ENCODE measurements around the gene CLPSL1. TPM values are rescaled to one million over a fixed set of nuclear protein-coding genes. Genes with fewer than 3 reads are reported as not detected.

The CLPSL1 gene
- total and polyA plus RNA-seq, 2 of the 8 experiments (the other 6 are each of a cell fraction or from before 2014, with no cell fraction given) = not detected

- Histone ChIP-seq H3K27ac (ENCODE audit: low read depth, low read length) (no peak overlapping the region), H2BK120ac (replicated peaks; ENCODE audit: low read depth, low read length) (no peak overlapping the region), H3K14ac (ENCODE audit: insufficient read length) (no peak overlapping the region), H2BK12ac (ENCODE audit: low read depth, low read length) (peak overlapping the region; percentile 80; the same call in 1 of the 2 replicates), H3K9me3 (ENCODE audit: insufficient read depth in 2 of 2, low read depth in 1 of 2, low read length in 1 of 2) (no peaks in the 10 kb centered on the region), H3K27me3 (replicated peaks in 1 of 4; ENCODE audit: control insufficient read depth in 3 of 4, extremely low read depth in 1 of 4, insufficient read depth in 3 of 4, low read length in 3 of 4) (no peaks in the 10 kb centered on the region), H3K4me3 (ENCODE audit: extremely low read depth in 1 of 4, insufficient read depth in 2 of 4, low read depth in 3 of 4, low read length in 4 of 4) (no peak overlapping the region), H3K4me1 (replicated peaks in 1 of 4; ENCODE audit: control insufficient read depth in 3 of 4, insufficient read depth in 4 of 4, low read length in 3 of 4) (peaks cover 9 to 42% (median 28%) of the 10 kb centered on the region in 4 experiments), H2AK5ac (ENCODE audit: low read depth, low read length) (peak overlapping the region; percentile 25; the same call in 1 of the 2 replicates), H4K91ac (replicated peaks; ENCODE audit: insufficient read length, low read length) (no peak overlapping the region), H3K23ac (ENCODE audit: insufficient read length) (no peak overlapping the region), H3K4ac (replicated peaks; ENCODE audit: insufficient read length, low read depth, low read length) (no peak overlapping the region), H4K20me1 (replicated peaks in 1 of 2; ENCODE audit: control insufficient read depth in 1 of 2, insufficient read depth in 2 of 2, low read length in 2 of 2) (no peaks in the 10 kb centered on the region), H3K79me1 (ENCODE audit: low read depth, low read length) (no peaks in the 10 kb centered on the region), H2BK5ac (ENCODE audit: low read depth, low read length) (peak overlapping the region; percentile 7; the same call in 1 of the 2 replicates), H3K9ac (replicated peaks in 1 of 4; ENCODE audit: extremely low read depth in 1 of 4, low read depth in 3 of 4, low read length in 3 of 4) (no peak overlapping the region), H3K36me3 (ENCODE audit: control insufficient read depth in 2 of 4, insufficient read depth in 4 of 4, low read length in 3 of 4) (no peaks in the 10 kb centered on the region), H4K8ac (ENCODE audit: extremely low read depth, insufficient read depth, low read length) (no peak overlapping the region), H3K18ac (ENCODE audit: extremely low read depth, low read length) (0 out of 2 replicates have a peak overlapping the region, but pooled peaks have one; percentile 62), H2BK15ac (ENCODE audit: low read length) (peak overlapping the region; percentile 37), H2AFZ (ENCODE audit: low read length) (no peak overlapping the region), H3K79me2 (ENCODE audit: control insufficient read depth in 1 of 2, insufficient read depth in 2 of 2, low read length in 2 of 2) (no peaks in the 10 kb centered on the region), H3K56ac (replicated peaks; ENCODE audit: insufficient read length, low read depth, low read length) (no peak overlapping the region), H3K23me2 (ENCODE audit: low read depth, low read length) (peaks cover 6% of the 10 kb centered on the region), H2BK20ac (ENCODE audit: low read length) (peak overlapping the region; percentile 89; the same call in 1 of the 2 replicates), H4K5ac (ENCODE audit: insufficient read length, low read depth, low read length) (no peak overlapping the region), H3K4me2 (ENCODE audit: insufficient read depth in 1 of 2, low read depth in 2 of 2, low read length in 2 of 2) (no peak overlapping the region)
- peak in 1 of 2 experiments; percentile 95 for DNase-seq (ENCODE audit: low read depth in 1 of 2, low spot score in 2 of 2)
- ChIA-PET CTCF (ENCODE audit: partially characterized antibody) (interaction anchor here (0.6 to 9.4 kb wide), 58 partner anchors 10 to 426 kb away, joined by 3 to 137 read pairs (median 5); partner anchors contain the start of gene CLPS), POLR2A (ENCODE audit: partially characterized antibody) (interaction anchor here (0.6 to 8.7 kb wide), 8 partner anchors 9 to 239 kb away, joined by 3 to 84 read pairs (median 4); partner anchors contain the start of gene FKBP5)
- FAIRE-seq = no peak
- WGBS, 2 experiments (ENCODE audit: extremely low coverage in 1 of 2, insufficient coverage in 1 of 2, insufficient read length in 1 of 2, insufficient replicate concordance in 2 of 2, low coverage in 1 of 2, low lambda C conversion rate in 2 of 2, missing lambda C conversion rate in 1 of 2) = 56% methylated on average over 8 of the region's 8 CpGs; no CpG with 5 or more reads in 1 of the 2 experiments
- TF ChIP-seq, protein P1, sequence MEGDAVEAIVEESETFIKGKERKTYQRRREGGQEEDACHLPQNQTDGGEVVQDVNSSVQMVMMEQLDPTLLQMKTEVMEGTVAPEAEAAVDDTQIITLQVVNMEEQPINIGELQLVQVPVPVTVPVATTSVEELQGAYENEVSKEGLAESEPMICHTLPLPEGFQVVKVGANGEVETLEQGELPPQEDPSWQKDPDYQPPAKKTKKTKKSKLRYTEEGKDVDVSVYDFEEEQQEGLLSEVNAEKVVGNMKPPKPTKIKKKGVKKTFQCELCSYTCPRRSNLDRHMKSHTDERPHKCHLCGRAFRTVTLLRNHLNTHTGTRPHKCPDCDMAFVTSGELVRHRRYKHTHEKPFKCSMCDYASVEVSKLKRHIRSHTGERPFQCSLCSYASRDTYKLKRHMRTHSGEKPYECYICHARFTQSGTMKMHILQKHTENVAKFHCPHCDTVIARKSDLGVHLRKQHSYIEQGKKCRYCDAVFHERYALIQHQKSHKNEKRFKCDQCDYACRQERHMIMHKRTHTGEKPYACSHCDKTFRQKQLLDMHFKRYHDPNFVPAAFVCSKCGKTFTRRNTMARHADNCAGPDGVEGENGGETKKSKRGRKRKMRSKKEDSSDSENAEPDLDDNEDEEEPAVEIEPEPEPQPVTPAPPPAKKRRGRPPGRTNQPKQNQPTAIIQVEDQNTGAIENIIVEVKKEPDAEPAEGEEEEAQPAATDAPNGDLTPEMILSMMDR (IDR thresholded peaks at IDR 0.05; ENCODE audit: control extremely low read depth in 1 of 3, insufficient read depth in 1 of 3, low read depth in 1 of 3, low read length in 3 of 3) = peak in 2 of 3 experiments; percentile 88 to 92; a peak in 3 of 4 replicates
- TF ChIP-seq JUN (IDR thresholded peaks at IDR 0.05; ENCODE audit: low read depth, low read length) (no peak), RAD21 (IDR thresholded peaks at IDR 0.05 in 1 of 2, conservative IDR thresholded peaks at IDR 0.05 in 1 of 2; ENCODE audit: low read depth in 2 of 2, low read length in 2 of 2) (peak; percentile 94 to 97)
Observed at GRCh38 chr6:35736253-35736894, 44.4 kb upstream of the CLPSL1 start.
